Bronchial smooth muscle cell (primary cell): Measurements from ENCODE around the gene DNAJA3. TPM values are rescaled to one million over a fixed set of nuclear protein-coding genes. Genes with fewer than 3 reads are reported as not detected.

Experiments used
- total RNA-seq: library from RNA; depleted of rRNA; stranded (reverse); fragments of >200 nt; gene quantifications from 2 replicates; pipeline ENCODE4 v1.2.1, GENCODE V29; 2014

Gene DNAJA3
- 31.5 and 39.1 TPM in 2 replicates for total RNA-seq

GRCh38 chr16:4425378-4426020 is at the start of gene DNAJA3:
TSS of gene DNAJA3 (plus strand) at chr16:4425868. CDS start at chr16:4425882, 14 bp downstream.

DNA sequence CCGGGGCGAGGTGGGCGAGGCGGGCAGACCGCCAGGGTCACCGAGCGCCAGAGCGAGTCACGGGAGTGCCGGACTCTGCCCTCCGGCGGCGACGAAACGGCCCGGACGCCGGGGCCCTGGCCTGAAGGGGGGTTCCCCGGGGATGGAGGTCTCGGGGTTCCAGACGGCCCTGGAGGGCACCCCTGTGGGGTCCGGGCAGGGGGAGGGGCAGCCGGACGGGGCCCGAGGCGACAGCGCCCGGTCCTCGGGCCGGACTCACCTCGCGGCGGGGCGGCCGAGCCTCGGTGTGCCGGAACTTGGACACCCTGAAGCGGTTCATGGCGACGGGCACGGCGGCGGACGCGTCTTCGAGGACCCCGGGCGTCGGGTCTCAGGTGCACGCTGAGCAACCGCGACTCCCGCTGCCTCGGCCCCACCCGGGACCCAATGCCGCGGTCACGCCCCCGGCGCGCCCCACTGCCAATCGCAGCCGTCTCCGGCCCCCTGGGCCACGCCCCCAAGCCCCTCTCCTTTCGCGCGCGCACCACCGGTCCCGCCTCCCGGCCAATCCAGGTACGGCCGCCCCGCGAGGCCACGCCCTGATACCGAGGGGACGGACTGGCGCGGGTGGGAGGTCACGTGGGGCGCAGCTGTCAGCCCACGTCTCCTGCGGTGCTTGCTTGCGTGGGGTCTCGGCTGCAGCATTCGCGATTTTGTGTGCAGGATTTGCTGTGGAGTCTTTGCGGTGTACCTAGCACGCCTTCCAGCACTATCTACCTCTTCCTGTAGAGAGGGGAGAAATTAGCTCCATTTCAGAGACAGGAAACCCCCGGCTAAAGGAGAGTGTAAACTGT is 9.3 kb upstream of the DNAJA3 start, which contains the start of gene CORO7:
CORO7 (minus strand) TSS at position 397 of the 833 bp plus-strand sequence; CDS start at position 319, 78 bp downstream.

GRCh38 chr16:4474192-4474961 is 48.7 kb downstream of the DNAJA3 start, which contains the start of gene NMRAL1:
TSS of gene NMRAL1 (minus strand) at chr16:4474625. CDS start at chr16:4474132, 493 bp downstream.

DNA sequence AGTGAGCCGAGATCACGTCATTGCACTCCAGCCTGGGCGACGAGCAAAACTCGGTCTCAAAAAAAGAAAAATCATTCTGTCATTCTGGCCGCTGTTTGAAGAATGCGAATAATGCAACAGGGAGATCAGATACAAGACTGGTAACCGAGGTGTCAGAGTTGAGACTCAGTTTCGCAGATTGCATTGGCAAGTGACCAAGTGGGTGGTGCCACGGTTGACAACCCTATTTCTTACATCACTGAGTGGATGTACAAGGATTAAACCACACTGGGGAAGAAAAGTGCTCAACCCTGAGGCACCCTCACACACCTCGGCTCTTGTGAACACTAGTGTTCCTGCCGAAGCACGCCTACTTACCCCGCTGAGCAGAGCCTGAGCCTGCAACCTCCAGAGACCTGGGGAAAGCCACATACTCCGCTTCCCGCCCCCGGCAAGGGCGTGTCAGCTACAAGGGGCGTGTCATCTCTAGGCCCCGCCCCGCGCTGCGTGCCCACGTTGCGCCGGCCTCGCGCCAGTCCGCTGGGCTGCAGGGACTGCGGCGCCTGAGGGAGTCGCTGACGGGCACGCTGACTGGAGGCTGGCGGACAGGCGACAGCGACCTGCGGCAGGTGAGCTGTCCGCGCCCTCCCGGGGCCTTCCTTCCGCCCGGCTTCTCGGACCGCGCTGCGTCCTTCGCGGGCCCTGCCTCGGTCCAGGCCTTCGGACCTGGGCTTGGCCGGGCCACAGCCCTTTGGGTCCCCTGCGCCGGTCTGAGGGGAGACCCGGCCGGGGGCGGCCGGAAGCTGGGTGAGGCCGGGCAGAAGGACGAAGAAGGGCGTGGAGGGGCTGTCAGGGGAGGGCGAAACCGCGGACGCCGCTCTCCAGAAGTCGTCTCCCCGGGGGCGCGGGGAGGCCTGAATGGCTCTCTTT is 50.5 kb downstream of the DNAJA3 start, which contains the start of gene HMOX2:
HMOX2 (plus strand) TSS at position 519 of the 909 bp plus-strand sequence. CDS start 29,127 bp downstream, outside the sequence.

Other genes with a start within 250 kb of the DNAJA3 start
- 0.26 and 0.47 TPM in 2 replicates for gene SRL, start 183.8 kb upstream of the DNAJA3 start, total RNA-seq
- 14.8 and 18.5 TPM in 2 replicates for gene TFAP4, start 152.8 kb upstream of the DNAJA3 start, total RNA-seq
- gene GLIS2, start 109.8 kb upstream of the DNAJA3 start, total RNA-seq = 2.4 and 3.1 TPM in 2 replicates
- gene PAM16, start 74.5 kb upstream of the DNAJA3 start, total RNA-seq = 20.4 and 26.5 TPM in 2 replicates
- gene VASN, start 54.0 kb upstream of the DNAJA3 start, total RNA-seq = 57.5 and 98.9 TPM in 2 replicates
- gene CORO7, start 9.3 kb upstream of the DNAJA3 start, total RNA-seq = 7.7 and 16.6 TPM in 2 replicates
- gene NMRAL1, start 48.8 kb downstream of the DNAJA3 start, total RNA-seq = 53.5 and 59.3 TPM in 2 replicates
- gene HMOX2, start 50.5 kb downstream of the DNAJA3 start, total RNA-seq = 32.8 and 52.9 TPM in 2 replicates
- gene CDIP1, start 112.9 kb downstream of the DNAJA3 start, total RNA-seq = 6.4 and 9.6 TPM in 2 replicates
- gene C16orf96, start 130.5 kb downstream of the DNAJA3 start, total RNA-seq = under 0.01 TPM in 2 replicates
- gene UBALD1, start 189.0 kb downstream of the DNAJA3 start, total RNA-seq = 3.3 and 3.9 TPM in 2 replicates
- gene MGRN1, start 199.0 kb downstream of the DNAJA3 start, total RNA-seq = 20.3 and 21.6 TPM in 2 replicates